ENCODE measurements around the gene RNF126. TPM values are rescaled to one million over a fixed set of nuclear protein-coding genes. Genes with fewer than 3 reads are reported as not detected.

RNF126 gene
- total RNA-seq, 6 experiments from 2014 or later = 18.3 to 85.0 (median 28.8) TPM

DNA sequence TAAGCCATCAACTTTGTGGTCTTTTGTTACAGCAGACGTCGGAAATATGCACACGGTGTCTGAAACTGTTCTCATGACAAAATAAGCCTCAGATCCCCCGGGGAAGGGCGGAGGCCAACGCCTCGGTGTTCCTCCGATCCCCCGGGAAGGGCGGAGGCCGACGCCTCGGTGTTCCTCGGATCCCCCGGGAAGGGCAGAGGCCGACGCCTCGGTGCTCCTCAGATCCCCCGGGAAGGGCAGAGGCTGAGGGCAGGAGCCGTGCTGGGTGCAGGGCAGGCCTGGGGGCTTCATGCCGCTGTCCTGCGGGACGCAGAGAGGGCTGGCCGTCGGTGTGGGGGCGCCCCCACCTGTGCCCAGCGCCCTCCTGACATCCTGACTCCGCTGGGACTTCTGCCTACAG is 18.7 kb downstream of the RNF126 start:
- Histone ChIP-seq H3K36me3 (peaks cover 0 to 31% (median 13%) of the 10 kb centered on the region in 4 donors), H3K9me3 (no peaks in the 10 kb centered on the region), H3K4me3 (no peak overlapping the region), H3K4me1 (no peaks in the 10 kb centered on the region), H3K27ac (no peak overlapping the region), H3K27me3 (no peaks in the 10 kb centered on the region)
- DNase-seq (no peak), ATAC-seq (no peak)
- WGBS (ENCODE audit: insufficient coverage, low coverage, low lambda C conversion rate, missing lambda C conversion rate) = 40% methylated on average over 1 of the region's 28 CpGs
- intact Hi-C loops (cut with DNase I) = no loop called here
- no peak for TF ChIP-seq POLR2A (IDR thresholded peaks at IDR 0.05)
- TF ChIP-seq, protein P1, sequence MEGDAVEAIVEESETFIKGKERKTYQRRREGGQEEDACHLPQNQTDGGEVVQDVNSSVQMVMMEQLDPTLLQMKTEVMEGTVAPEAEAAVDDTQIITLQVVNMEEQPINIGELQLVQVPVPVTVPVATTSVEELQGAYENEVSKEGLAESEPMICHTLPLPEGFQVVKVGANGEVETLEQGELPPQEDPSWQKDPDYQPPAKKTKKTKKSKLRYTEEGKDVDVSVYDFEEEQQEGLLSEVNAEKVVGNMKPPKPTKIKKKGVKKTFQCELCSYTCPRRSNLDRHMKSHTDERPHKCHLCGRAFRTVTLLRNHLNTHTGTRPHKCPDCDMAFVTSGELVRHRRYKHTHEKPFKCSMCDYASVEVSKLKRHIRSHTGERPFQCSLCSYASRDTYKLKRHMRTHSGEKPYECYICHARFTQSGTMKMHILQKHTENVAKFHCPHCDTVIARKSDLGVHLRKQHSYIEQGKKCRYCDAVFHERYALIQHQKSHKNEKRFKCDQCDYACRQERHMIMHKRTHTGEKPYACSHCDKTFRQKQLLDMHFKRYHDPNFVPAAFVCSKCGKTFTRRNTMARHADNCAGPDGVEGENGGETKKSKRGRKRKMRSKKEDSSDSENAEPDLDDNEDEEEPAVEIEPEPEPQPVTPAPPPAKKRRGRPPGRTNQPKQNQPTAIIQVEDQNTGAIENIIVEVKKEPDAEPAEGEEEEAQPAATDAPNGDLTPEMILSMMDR (IDR thresholded peaks at IDR 0.05) = no peak

GRCh38 chr19:643736-644135 is 19.3 kb downstream of the RNF126 start:
- H3K9me3 ChIP-seq = no peaks in the 10 kb centered on the region
- H3K27me3 ChIP-seq = no peaks in the 10 kb centered on the region
- intact Hi-C loops (cut with DNase I) = no loop called here
- no peak for TF ChIP-seq POLR2A (IDR thresholded peaks at IDR 0.05)
- TF ChIP-seq, protein P1 (IDR thresholded peaks at IDR 0.05) = no peak
- 89% methylated on average over 8 of the region's 24 CpGs for WGBS (ENCODE audit: insufficient coverage, low coverage, low lambda C conversion rate, missing lambda C conversion rate)
- no peak overlapping the region for H3K27ac ChIP-seq
- no peaks in the 10 kb centered on the region for H3K4me1 ChIP-seq
- DNase-seq (no peak), ATAC-seq (no peak)
- H3K36me3 ChIP-seq = peaks cover 0 to 26% (median 11%) of the 10 kb centered on the region in 4 donors
- no peak overlapping the region for H3K4me3 ChIP-seq

DNA sequence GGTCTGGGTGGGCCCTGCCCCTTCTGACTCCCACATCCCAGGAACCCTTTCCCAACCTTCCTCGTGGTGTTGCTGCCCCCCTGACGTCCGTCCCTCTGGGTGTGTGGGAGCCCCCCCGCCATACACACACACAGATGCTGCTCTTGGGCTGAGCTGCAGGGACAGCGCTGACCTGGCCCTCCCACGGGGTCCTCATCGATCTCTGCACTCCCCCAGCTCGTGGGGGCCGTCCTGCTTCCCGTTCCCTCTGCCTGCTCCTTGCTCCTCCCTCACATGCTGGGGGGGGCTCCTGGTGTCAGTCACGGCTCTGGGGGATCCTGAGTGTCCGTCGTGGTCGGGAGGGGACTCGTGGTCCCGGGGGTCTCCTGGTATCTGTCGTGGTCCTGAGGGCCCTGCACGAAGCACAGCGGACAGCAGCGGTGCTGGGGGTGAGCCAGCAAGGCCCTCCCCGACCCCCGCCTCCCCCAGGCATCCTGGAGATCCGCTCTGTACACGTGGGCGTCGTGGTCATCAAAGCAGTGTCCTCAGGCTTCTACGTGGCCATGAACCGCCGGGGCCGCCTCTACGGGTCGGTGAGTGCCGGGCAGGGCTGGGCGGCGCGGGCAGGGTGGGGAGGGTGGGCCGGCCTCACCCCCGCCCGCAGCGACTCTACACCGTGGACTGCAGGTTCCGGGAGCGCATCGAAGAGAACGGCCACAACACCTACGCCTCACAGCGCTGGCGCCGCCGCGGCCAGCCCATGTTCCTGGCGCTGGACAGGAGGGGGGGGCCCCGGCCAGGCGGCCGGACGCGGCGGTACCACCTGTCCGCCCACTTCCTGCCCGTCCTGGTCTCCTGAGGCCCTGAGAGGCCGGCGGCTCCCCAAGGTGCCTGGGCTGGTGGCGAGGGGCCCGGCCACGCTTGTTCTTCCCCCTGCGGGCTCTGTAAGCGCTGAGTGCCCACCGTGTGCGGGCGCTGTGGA is 20.0 kb downstream of the RNF126 start:
- no peaks in the 10 kb centered on the region for H3K9me3 ChIP-seq
- TF ChIP-seq, protein P1 (IDR thresholded peaks at IDR 0.05) = no peak
- TF ChIP-seq POLR2A (IDR thresholded peaks at IDR 0.05) = no peak
- H3K4me1 ChIP-seq = no peaks in the 10 kb centered on the region
- no peak overlapping the region for H3K4me3 ChIP-seq
- no peak for ATAC-seq
- H3K27ac ChIP-seq = no peak overlapping the region
- WGBS (ENCODE audit: insufficient coverage, low coverage, low lambda C conversion rate, missing lambda C conversion rate) = no CpG with 5 or more reads among the region's 70 CpGs
- no peaks in the 10 kb centered on the region for H3K27me3 ChIP-seq
- peak in 1 of 3 donors; percentile 17 for DNase-seq
- intact Hi-C loops (cut with DNase I) = no loop called here
- peaks cover 0 to 19% (median 7%) of the 10 kb centered on the region in 4 donors for H3K36me3 ChIP-seq

GRCh38 chr19:641702-642101 is 21.3 kb downstream of the RNF126 start:
- Histone ChIP-seq H3K27me3 (no peaks in the 10 kb centered on the region), H3K4me3 (no peak overlapping the region), H3K27ac (no peak overlapping the region), H3K36me3 (peaks cover 0 to 6% (median under 1%) of the 10 kb centered on the region in 4 donors), H3K4me1 (no peaks in the 10 kb centered on the region), H3K9me3 (no peaks in the 10 kb centered on the region)
- 90% methylated on average over 4 of the region's 17 CpGs for WGBS (ENCODE audit: insufficient coverage, low coverage, low lambda C conversion rate, missing lambda C conversion rate)
- no peak for ATAC-seq
- no peak for DNase-seq
- intact Hi-C loops (cut with DNase I) = no loop called here
- TF ChIP-seq POLR2A (IDR thresholded peaks at IDR 0.05) = no peak
- TF ChIP-seq, protein P1 (IDR thresholded peaks at IDR 0.05) = no peak
